DND-41 (cell line): ENCODE measurements around the gene GPD1L.

Experiments
- ATAC-seq: fragments of 200-7000 bp; cut with Tn5 transposase; 3 replicates; pipeline ENCODE4 v1.9.1; 2021; ENCODE audit warnings: low read depth; ENCODE audit not compliant: insufficient read depth
- DNase-seq: peaks from one replicate; pipeline ENCODE4 v3.0.0-alpha.2; 2020
- H2AFZ ChIP-seq: 2 replicates; pipeline ENCODE4 v1.6.0; 2012; ENCODE audit warnings: low read depth, low read length
- H3K27ac ChIP-seq: 2 replicates; pipeline ENCODE4 v1.5.1; 2012; ENCODE audit warnings: low read length, inconsistent platforms
- H3K27me3 ChIP-seq: fragments of 200-600 bp; sonication (generic); 2 replicates; pipeline ENCODE4 v1.6.0; 2012; ENCODE audit warnings: low read length, mild to moderate bottlenecking, inconsistent platforms; ENCODE audit not compliant: insufficient read depth, poor library complexity
- H3K36me3 ChIP-seq: 2 replicates; pipeline ENCODE4 v1.5.1; 2012; ENCODE audit warnings: low read length, inconsistent platforms; ENCODE audit not compliant: insufficient read depth
- H3K4me1 ChIP-seq: 2 replicates; pipeline ENCODE4 v1.5.1; 2012; ENCODE audit warnings: mild to moderate bottlenecking, low read length; ENCODE audit not compliant: insufficient read depth
- H3K4me2 ChIP-seq: 2 replicates; pipeline ENCODE4 v1.6.0; 2012; ENCODE audit warnings: mild to moderate bottlenecking, moderate library complexity, low read length, inconsistent platforms; ENCODE audit not compliant: insufficient read depth
- H3K4me3 ChIP-seq, 2 experiments: fragments of 200-600 bp in 1 of 2; shearing (Covaris generic) in 1 of 2; 2 replicates each; pipeline ENCODE4 v1.5.1; 2012 to 2016; ENCODE audit warnings: inconsistent platforms in 2 of 2, low read length in 2 of 2, mild to moderate bottlenecking in 2 of 2, low read depth in 1 of 2, moderate library complexity in 1 of 2
- H3K79me2 ChIP-seq: 2 replicates; pipeline ENCODE4 v1.6.0; 2012; ENCODE audit warnings: low read length, inconsistent platforms; ENCODE audit not compliant: insufficient read depth
- H3K9ac ChIP-seq: 2 replicates; pipeline ENCODE4 v1.6.0; 2012; ENCODE audit warnings: low read depth, mild to moderate bottlenecking, inconsistent platforms, low read length, moderate library complexity
- H3K9me3 ChIP-seq: 2 replicates; pipeline ENCODE4 v1.5.1; 2012; ENCODE audit warnings: low read length, moderate library complexity, mild to moderate bottlenecking, inconsistent platforms; ENCODE audit not compliant: insufficient read depth, severe bottlenecking
- H4K20me1 ChIP-seq: 2 replicates; pipeline ENCODE4 v1.6.0; 2012; ENCODE audit warnings: low read length; ENCODE audit not compliant: insufficient read depth
- EZH2 ChIP-seq: IDR thresholded peaks from 3 replicates; pipeline ENCODE4 v1.6.1; 2012; ENCODE audit warnings: borderline replicate concordance, low read depth, mild to moderate bottlenecking, moderate library complexity, low read length, inconsistent platforms; ENCODE audit not compliant: severe bottlenecking
- TF ChIP-seq, protein P1 (sequence below): IDR thresholded peaks from 2 replicates; pipeline ENCODE4 v1.5.1; 2012; ENCODE audit warnings: borderline replicate concordance, low read length, moderate library complexity, mild to moderate bottlenecking; ENCODE audit not compliant: poor library complexity, severe bottlenecking; ENCODE audit errors: extremely low read depth

The GPD1L gene

GRCh38 chr3:32140943-32141342, 34.5 kb downstream of the GPD1L start:
- Histone ChIP-seq H2AFZ (no peak overlapping the region), H3K79me2 (peaks cover 3% of the 10 kb centered on the region; the same call in 1 of the 2 replicates), H3K27me3 (no peaks in the 10 kb centered on the region), H3K4me2 (no peak overlapping the region), H3K9ac (no peak overlapping the region), H3K27ac (no peak overlapping the region), H3K4me1 (0 out of 2 replicates have a peak, but pooled peaks cover 5% of the 10 kb centered on the region), H3K36me3 (peaks cover 50% of the 10 kb centered on the region), H3K9me3 (no peaks in the 10 kb centered on the region), H4K20me1 (no peaks in the 10 kb centered on the region), H3K4me3 (no peak overlapping the region)
- TF ChIP-seq, protein P1, sequence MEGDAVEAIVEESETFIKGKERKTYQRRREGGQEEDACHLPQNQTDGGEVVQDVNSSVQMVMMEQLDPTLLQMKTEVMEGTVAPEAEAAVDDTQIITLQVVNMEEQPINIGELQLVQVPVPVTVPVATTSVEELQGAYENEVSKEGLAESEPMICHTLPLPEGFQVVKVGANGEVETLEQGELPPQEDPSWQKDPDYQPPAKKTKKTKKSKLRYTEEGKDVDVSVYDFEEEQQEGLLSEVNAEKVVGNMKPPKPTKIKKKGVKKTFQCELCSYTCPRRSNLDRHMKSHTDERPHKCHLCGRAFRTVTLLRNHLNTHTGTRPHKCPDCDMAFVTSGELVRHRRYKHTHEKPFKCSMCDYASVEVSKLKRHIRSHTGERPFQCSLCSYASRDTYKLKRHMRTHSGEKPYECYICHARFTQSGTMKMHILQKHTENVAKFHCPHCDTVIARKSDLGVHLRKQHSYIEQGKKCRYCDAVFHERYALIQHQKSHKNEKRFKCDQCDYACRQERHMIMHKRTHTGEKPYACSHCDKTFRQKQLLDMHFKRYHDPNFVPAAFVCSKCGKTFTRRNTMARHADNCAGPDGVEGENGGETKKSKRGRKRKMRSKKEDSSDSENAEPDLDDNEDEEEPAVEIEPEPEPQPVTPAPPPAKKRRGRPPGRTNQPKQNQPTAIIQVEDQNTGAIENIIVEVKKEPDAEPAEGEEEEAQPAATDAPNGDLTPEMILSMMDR, result no peak
- no peak for TF ChIP-seq EZH2
- DNase-seq (no peak), ATAC-seq (no peak)

GRCh38 chr3:32143849-32144757, 37.7 kb downstream of the GPD1L start:
- Histone ChIP-seq H3K9ac (no peak overlapping the region), H3K4me1 (no peaks in the 10 kb centered on the region), H3K4me3 (no peak overlapping the region), H2AFZ (no peak overlapping the region), H3K9me3 (no peaks in the 10 kb centered on the region), H3K36me3 (peaks cover 61% of the 10 kb centered on the region), H3K27ac (no peak overlapping the region), H4K20me1 (no peaks in the 10 kb centered on the region), H3K79me2 (no peaks in the 10 kb centered on the region), H3K27me3 (no peaks in the 10 kb centered on the region), H3K4me2 (no peak overlapping the region)
- DNase-seq (peak; percentile 62), ATAC-seq (peak; percentile 87)
- TF ChIP-seq, protein P1, result peak; percentile 86
- TF ChIP-seq EZH2, result no peak

DNA sequence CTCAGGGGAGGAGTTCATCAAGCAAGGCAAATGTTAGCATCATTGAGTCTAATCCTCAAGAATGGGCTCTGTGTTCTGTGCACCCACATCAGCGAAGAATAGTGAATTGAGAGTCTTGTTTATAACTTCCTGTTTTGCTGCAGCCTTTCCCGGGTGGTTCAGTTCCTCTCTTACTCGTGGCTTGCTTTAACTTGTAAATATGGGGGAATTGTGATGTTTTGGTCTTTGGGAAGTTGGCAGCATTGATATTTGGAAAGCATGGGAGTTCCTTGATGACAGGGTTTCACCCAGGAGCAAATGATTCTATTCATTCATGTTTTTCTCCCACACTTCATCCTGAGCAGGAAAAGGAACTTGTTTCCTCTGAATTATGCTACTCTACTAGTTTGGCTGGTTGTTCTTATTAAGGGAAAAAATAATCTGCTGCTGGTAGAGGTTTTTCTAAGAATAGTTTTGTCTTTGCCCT, 40.4 kb downstream of the GPD1L start:
- H3K27ac ChIP-seq, result no peak overlapping the region
- H3K79me2 ChIP-seq, result no peaks in the 10 kb centered on the region
- H3K4me1 ChIP-seq, result no peaks in the 10 kb centered on the region
- no peak for TF ChIP-seq EZH2
- TF ChIP-seq, protein P1, result no peak
- no peak overlapping the region for H3K4me2 ChIP-seq
- no peaks in the 10 kb centered on the region for H3K27me3 ChIP-seq
- ATAC-seq (no peak), DNase-seq (no peak)
- H3K9me3 ChIP-seq, result no peaks in the 10 kb centered on the region
- no peak overlapping the region for H3K4me3 ChIP-seq
- H3K9ac ChIP-seq, result no peak overlapping the region
- H4K20me1 ChIP-seq, result no peaks in the 10 kb centered on the region
- H2AFZ ChIP-seq, result no peak overlapping the region
- peaks cover 60% of the 10 kb centered on the region for H3K36me3 ChIP-seq
